Measurements from ENCODE around the gene TCF12. TPM values are rescaled to one million over a fixed set of nuclear protein-coding genes. Genes with fewer than 3 reads are reported as not detected.

Gene TCF12
- total and polyA plus RNA-seq, 2 donors (not counting 3 experiments of a cell fraction or from before 2014, with no cell fraction given), result 72.1 to 133 TPM

GRCh38 chr15:56950979-56951378 lies 32.5 kb downstream of the TCF12 start:
- TF ChIP-seq MAX (IDR thresholded peaks at IDR 0.05; ENCODE audit: insufficient read depth, insufficient read length), result no peak
- no peak for TF ChIP-seq MYC (IDR thresholded peaks at IDR 0.05; ENCODE audit: low read depth, low read length)
- no peak for TF ChIP-seq JUN (IDR thresholded peaks at IDR 0.05; ENCODE audit: borderline replicate concordance, insufficient read depth, insufficient read length, low read depth)
- TF ChIP-seq POLR2A (IDR thresholded peaks at IDR 0.05; ENCODE audit: low read depth, low read length), result no peak
- TF ChIP-seq CTCF (IDR thresholded peaks at IDR 0.05; ENCODE audit: extremely low read depth in 1 of 2, insufficient read depth in 1 of 2, low read depth in 1 of 2, low read length in 2 of 2), result no peak
- no peak for TF ChIP-seq FOS (IDR thresholded peaks at IDR 0.05; ENCODE audit: borderline replicate concordance, insufficient read depth, low read length)
- no peak for TF ChIP-seq GATA2 (IDR thresholded peaks at IDR 0.05; ENCODE audit: insufficient read depth, insufficient read length, low read depth, low read length)
- no peak for TF ChIP-seq EZH2 (IDR thresholded peaks at IDR 0.05; ENCODE audit: borderline replicate concordance, low read depth, low read length, severe bottlenecking)
- no peak for TF ChIP-seq POLR2AphosphoS5 (IDR thresholded peaks at IDR 0.05; ENCODE audit: insufficient read depth, low read depth, low read length)
- POLR2A ChIA-PET, result no interaction called here

More at GRCh38 chr15:56950979-56951378, 32.5 kb downstream of the TCF12 start:
- Histone ChIP-seq H3K9me3 (replicated peaks; ENCODE audit: control insufficient read depth, insufficient read depth, low read length) (no peaks in the 10 kb centered on the region), H3K4me1 (ENCODE audit: control insufficient read depth, extremely low read depth, insufficient read depth, low read length) (no peaks in the 10 kb centered on the region), H3K4me3 (replicated peaks in 1 of 3; ENCODE audit: insufficient read depth in 1 of 3, low read depth in 1 of 3, low read length in 3 of 3) (no peak overlapping the region), H2AFZ (ENCODE audit: low read depth, low read length) (no peak overlapping the region), H3K27me3 (ENCODE audit: control insufficient read depth in 2 of 2, insufficient read depth in 2 of 2, low read length in 2 of 2) (no peaks in the 10 kb centered on the region), H3K27ac (ENCODE audit: insufficient read depth, low read depth, low read length) (no peak overlapping the region), H4K20me1 (replicated peaks; ENCODE audit: control insufficient read depth, extremely low read depth, insufficient read depth, low read length) (peaks cover 26% of the 10 kb centered on the region), H3K4me2 (ENCODE audit: insufficient read depth, low read length) (no peak overlapping the region), H3K79me2 (ENCODE audit: control insufficient read depth, insufficient read depth, low read length) (peaks cover 97% of the 10 kb centered on the region), H3K9ac (replicated peaks; ENCODE audit: extremely low read depth, insufficient read depth, low read length) (no peak overlapping the region), H3K9me1 (replicated peaks; ENCODE audit: control insufficient read depth, extremely low read depth, insufficient read depth, low read length) (no peaks in the 10 kb centered on the region), H3K36me3 (ENCODE audit: control insufficient read depth in 2 of 2, extremely low read depth in 1 of 2, insufficient read depth in 2 of 2, low read length in 2 of 2) (peaks cover 0 to 2% of the 10 kb centered on the region in 2 experiments)
- CTCF ChIA-PET, result no interaction called here
- dilution Hi-C loops (cut with MboI; ENCODE audit: extremely low pct_ligation_motif_present, low sequenced_read_pairs) (no loop called here), intact Hi-C loops (cut with micrococcal nuclease) (no loop called here)
- no peak for FAIRE-seq
- DNase-seq (ENCODE audit: low read depth, low spot score), result no peak
- no TSS peak for BruUV-seq (replicated peaks)
